HG03159 (cell line): ENCODE data around the gene CYB5RL.
"Not testable (repeated sequence)": the region's sequence is repeated elsewhere in the genome, so short reads cannot be mapped to it uniquely, and the experiment has no call there.

Experiments used
- ATAC-seq: cut with Tn5 transposase; IDR thresholded peaks from one replicate; pipeline ENCODE4 v1.9.1; 2021; ENCODE audit warnings: mild to moderate bottlenecking, moderate library complexity; ENCODE audit not compliant: unreplicated experiment

CYB5RL gene

DNA sequence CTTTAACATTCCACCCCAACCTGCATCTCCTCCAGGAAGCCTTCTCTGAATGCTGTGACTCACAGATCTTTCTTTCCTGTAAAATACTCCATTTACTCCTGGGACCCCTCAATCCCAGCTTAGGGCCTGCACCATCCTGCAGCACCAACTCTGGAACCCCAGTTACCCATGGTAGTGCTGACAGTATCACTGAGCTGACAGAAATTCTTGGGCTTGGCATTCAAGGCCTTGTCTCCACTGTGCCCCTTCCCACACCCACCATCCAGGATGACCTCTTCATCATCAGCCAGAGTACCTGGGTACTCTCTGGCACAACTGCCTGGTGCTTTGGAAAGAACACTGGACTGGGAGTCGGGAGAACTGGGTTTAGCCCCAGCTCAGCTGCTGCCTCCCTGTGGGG lies 8.3 kb downstream of the CYB5RL start:
- no peak for ATAC-seq

DNA sequence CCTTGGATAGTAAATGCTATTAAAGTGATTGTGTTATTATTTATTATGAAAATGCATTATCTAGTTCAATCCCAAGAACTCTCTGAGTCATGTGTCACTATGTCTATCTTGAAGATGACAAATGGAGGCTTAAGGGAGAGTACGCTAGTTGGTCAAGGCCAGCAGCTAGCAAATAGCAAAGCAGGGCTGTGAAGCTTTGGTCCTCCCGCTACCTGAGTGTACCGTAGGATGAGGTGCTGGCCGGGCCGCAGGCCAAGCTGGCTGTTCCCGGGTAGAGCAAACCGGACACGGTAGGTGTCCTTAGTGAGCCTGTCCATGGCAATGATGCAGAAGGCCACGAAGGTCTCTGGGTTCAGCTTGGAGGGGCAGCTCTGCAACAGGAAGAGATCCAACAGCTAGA lies 9.3 kb downstream of the CYB5RL start:
- no peak for ATAC-seq

DNA sequence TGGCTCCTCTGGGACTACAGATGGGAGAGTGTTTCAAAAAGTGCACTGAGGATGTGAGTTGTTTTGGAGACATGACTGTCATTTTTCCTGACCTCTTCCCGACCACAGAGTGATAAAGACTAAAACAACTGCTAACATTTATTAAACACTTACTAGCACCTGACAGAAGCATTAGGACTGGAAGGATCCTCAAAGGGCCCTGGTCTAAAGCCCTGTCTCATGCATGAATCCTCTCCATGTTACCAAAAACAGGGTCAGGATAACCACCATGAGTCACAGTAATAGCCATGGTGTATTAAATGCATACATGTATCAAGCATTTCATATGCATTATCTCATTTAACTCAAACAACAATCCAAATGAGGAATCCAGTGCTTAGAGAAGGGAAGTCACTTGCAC lies 11.5 kb downstream of the CYB5RL start:
- no peak for ATAC-seq

DNA sequence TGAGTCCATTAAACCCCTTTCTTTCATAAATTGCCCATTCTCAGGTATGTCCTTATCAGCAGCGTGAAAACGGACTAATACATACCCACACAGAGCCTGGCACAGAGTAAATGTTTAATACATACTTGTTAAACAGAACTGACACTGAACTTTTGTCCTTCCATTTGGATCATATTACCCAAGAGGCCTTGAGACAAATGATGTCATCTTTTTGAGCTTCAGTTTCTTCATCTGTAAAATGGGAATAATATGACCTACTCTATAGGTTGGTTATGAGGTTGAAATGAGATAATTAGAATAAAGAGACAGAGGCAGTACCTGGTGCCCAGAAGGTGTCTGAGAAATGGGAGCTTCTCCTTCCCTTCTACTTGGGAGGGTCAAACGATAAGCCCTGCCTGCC lies 13.8 kb downstream of the CYB5RL start:
- no peak for ATAC-seq

DNA sequence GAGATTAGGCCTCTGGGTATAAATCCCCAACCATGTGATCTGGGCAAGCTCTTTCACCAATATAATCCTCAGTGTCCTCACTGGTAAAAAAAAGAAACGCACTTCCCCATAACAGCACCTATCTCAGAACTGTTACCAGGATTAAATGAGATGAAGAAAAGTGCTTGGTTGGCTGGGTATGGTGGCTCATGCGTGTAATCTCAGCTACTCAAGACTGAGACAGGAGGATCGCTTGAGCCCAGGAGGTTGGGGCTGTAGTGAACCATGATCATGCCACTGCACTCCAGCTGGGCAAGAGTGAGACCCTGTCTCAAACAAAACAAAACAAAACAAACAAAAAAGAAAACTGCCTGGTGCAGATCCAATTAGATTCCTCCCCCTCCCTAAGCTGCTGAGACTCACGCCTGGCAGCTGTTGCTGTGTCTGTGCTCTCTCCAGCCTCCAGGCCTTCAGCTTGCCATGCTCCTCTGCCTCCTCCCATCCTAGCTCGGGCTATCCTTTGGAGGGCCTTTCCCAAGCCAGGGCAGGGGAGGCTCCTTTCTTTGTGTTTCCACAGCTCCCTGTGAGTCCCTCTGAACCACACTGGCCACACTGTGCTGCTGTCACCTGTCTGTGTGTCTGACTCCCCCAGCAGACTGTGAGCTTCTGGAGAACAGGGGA lies 19.0 kb downstream of the CYB5RL start:
- ATAC-seq: no peak

DNA sequence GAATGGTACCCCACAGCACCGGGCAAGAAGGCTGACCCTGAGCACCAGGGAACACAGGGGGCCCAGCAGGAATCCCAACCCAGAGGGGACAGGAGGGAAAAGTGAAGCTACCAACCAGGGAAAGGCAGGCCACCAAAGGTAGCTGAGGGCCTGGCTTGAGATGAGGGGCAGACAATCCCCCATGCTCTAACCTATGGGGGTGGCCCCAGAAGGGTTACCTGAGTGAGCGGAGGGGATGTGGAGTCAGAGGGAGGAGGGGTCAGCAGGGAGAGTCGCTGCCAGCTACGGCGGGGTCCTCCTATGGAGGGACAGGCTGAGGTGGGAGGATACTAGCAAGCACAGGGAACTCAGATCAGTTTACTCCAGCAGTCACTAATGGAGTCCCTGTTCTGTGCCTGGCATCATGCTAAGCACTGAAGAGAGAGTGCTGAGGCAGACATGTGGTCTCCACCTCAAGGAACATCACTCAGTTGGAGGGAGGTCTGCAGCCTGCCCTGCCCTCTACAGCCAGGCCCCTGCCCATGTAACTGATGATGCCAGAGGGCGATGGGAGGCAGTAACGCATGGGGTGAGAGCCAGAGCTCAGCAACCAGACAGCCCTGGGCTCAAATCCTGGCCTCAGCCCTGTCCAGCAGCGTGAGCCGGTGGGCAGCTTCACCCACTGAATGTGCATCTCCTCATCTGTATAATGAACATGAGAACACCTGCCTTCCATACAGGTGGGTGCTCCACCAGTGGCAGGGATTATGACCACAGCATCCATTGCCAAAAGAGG lies 21.3 kb downstream of the CYB5RL start:
- ATAC-seq: no peak

DNA sequence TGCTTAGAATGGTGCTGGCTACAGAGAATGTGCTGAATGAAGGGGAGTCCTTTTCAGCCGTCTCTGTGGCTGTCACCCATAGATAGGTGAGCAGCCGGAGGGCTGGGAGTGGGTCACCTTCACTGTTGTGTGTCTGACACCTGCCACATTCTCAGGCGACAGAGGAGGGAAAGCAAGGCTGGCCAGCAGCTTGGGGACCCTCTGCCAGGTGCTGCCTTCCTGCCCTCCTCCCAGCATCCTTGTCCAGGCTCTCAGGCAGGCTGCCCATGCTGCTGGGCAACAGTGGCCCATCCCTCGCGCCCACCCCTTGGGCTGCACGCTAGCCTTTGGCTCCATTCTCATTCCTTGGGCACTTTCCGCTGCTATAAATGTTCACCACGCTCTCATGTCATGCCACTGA lies 22.1 kb downstream of the CYB5RL start:
- ATAC-seq: no peak

DNA sequence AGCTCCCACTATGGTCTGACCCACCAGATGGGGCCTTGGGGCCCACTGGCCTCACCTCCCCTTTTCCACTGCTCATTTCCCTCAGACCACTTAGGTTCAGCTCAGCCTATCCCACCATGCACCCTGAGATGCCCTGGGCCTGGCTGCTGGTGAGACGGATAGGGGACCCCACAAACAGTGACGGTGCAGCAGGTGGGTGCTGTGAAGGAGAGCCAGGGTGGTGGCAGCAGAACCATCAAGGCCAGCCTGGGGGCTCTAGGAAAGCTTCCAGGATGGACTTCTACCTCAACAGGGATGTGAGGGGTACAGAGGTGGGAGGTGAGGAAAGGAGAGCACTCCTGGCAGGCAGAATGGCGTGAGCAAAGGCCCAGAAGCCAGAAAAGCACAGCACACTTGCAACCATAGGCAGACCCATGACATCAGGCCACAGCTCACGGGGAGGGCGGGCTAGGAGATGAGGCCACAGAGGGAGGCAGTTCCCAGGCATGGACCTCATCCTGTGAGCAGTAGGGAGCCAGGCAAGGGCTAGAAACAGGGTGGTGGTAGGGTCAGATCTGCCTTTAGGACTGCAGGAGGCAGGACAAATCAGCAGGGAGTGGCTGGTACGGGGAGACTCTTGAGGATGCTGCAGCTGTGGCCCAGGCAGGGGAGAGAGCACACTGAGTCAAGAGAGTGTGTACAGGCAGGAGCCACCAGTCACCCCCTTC lies 23.1 kb downstream of the CYB5RL start:
- no peak for ATAC-seq

DNA sequence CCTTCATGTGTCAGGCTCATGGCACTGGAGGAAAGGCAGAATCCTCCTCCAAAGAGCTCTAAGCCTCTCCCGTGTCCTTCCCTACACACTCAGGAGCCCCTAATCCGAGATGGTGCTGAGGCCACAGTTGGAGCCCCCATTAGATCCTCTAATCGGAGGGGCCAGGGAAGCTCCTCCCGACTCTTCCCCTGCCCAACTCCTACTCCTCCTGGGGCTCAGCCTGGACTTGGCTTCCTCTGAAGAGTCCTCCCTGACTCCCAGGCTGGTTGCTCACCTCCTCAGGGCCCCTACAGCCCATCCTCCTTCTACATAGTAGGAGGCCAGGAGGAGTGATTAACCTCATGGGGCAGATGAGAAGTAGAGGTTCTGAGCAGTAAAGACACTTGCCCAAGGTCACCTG lies 25.7 kb downstream of the CYB5RL start:
- no peak for ATAC-seq

DNA sequence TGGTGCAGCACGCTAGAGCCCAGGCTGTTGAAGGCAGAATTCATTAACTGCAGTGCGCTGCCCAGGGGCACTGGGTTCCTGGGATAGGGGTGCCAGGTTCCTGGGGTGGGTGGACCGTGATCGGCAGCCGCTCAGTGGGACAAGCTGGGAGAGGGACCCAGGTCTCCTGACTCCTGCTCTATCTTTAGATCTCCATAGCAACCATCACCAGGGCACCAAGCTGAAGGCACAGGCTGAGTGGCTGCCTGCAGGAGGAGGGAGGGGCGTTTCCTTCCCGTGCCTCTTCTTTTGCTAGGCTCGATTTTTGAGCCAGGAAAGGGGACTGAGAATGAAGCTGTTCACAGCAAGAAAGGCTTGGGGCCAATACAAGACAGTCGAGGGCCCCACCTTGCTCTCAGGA lies 26.1 kb downstream of the CYB5RL start:
- ATAC-seq: no peak

DNA sequence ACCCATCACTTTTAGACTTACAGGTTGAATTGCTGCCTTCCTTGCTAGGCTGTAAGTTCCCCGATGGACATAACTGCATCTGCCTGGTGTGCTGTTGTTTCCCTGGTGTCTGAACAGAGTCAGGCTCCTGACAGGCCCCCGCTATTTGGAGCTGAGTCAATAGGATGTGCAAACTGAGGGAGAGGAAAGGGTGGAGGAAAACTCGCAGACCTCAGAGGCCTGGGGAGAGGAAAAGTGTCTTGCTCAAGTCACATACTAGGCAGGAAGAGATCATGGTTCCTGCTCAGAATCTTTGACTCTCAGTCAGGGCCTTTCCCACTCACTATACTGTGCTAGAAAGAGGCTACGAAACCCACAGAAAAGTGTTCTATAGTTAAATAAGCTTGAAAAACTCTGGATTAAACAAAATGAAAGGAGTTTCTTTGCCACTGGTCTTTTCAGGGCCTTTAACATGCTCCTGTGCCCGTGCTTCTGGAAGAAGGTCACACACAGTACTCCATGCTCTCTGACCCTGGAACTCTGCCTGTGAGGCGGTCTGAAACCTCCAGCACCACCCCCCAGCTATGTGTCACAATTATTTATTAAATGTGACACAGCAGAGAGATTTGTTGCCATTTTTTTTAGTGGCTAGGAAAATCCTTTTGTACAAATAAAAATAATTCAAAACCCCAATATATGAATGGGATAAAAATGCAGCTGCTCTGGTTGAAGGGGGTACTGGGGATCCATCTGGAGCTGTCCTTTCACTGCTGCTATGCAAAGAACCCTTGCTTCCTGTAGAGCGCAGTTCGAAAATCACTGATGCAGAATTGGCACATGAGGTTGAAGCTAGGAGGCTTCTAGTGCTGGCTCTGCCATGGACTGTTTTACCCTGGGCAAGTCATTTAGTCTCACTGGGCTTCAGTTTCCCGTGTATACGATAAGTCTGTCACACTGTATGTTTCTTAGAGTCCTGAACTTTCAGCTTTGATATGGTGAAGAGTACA lies 26.9 kb downstream of the CYB5RL start:
- no peak for ATAC-seq

DNA sequence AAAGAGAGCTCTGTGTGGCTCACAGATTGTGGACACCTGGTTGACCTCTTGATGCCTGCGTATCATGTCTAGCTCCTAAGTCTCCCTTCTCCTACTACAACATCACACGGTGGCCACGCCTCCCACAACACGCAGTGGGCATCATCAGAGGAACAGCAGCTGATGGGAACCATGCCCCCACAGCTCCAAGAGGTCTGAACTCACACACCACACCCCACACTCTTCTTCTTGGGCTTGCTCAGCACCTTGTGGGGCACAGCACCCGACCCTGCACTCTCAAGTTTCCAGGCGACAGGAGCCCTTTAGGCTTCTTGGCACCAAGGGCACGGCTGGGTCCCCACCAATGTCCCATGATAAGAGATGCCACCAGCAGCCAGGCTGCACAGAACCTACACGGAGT lies 28.2 kb downstream of the CYB5RL start:
- ATAC-seq: no peak

DNA sequence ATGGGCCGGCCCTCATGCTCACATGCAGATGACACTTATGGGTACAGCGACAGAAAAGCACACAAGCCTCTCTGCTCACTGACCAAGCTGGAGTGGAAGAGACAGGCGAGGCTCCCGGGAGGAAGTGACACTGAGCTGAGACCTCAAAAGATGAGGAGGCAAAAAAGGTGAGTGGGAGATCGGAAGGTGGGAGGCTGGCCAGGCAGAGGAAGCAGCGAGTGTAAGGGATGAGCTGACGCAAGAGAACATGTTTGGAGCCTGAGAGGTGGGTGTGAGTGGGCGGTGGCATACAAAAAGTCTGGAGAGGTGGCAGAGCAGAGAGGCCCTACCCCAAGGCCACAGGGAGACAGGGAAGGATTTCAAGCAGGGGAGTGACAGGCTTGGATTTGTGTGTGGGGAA lies 28.8 kb downstream of the CYB5RL start:
- no peak for ATAC-seq

DNA sequence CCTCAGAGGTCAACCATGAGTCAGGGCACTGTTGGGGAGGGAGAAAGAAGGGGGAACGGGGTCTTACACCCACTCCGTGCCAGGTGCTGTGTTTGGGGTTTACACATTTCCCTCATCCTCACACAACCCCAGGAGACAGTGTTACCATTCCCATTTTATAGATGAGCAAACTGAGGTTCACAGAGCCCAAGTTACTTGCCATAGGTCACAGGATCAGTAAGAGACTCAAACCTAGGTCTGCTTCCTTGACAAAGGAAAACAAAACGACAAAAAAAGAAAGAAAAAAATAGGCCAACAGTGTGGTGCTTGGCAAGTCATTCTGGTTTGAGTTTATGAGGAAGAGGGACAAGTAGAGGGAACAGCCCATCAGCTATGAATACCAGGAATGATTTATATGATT lies 30.8 kb downstream of the CYB5RL start:
- ATAC-seq: no peak

DNA sequence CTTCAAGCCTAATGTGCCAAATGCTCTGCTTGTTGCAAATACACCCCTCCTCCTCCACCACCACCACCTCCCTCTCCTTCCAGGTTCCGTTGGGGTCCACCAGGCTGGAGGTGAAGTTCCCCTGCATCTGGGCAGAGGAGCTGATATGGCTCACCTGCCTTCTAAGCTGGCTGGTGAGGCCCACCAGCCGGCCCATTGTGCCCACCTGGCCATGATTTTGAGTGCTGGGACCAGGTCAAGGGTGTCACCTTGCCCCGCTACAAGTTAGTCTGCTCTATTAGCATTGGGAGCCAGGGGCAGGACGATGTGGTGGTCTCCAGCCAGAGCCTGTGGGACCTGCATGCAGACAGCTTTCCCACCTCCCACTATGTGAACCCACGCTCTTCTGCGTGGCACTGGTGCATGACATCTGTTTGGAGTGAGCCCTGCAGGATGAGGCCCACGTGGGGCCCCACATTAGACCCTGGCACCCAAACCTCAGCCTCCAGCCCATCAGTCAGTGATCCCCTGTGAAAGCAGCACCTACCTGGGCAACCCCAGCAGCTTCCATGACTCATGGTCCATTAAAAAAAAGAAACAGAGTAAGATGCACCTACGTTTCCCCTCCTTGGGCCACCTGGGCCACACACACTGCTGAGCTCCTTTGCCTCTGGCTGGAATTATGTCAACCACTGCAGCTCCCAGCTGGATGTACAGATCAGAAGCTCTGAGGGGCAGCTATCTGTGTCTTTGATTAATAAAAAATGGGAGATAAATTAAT lies 31.4 kb downstream of the CYB5RL start:
- no peak for ATAC-seq

DNA sequence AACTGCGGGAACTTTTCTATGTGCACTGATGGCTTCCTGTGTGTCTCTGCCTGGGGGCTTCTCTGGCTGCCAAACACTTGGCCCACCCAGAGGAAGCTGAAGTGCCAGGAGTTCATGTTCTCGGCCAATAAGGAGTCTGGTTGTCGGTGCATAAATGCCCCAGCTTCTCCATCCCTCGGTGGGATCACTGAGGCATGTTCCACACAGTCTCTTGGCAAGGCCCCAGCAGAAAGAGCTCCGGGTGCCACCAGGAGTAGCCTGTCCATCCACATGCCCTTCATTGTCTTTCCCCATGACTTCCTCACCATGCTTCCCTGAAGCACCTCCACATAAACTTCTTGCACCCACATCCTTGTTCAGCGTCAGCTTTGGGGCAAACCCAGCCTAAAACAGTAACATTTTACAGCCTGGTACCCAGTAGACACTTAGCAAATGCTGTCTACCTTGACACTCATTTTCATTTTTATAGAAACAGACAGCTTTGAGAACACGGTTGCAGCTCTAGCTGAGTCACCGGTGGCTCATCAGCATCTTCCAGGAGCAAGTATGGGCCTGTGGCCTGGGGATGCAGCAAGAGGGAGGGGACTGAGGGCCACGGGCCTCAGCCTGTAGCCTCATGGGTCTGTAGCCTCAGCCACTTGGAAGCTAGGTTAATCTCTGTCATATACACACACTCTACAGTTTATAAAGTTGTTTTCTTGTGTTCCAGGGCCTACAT lies 32.2 kb downstream of the CYB5RL start:
- no peak for ATAC-seq

DNA sequence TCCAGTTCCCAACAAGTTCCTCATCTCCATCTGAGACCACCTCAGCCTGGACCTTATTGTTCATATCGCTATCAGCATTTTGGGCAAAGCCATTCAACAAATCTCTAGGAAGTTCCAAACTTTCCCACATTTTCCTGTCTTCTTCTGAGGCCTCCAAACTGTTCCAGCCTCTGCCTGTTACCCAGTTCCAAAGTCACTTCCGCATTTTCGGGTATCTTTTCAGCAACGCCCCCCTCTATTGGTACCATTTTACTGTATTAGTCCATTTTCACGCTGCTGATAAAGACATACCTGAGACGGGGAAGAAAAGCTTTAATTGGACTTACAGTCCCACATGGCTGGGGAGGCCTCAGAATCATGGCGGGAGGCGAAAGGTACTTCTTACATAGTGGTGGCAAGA lies 33.5 kb downstream of the CYB5RL start:
- ATAC-seq: not testable (repeated sequence)

DNA sequence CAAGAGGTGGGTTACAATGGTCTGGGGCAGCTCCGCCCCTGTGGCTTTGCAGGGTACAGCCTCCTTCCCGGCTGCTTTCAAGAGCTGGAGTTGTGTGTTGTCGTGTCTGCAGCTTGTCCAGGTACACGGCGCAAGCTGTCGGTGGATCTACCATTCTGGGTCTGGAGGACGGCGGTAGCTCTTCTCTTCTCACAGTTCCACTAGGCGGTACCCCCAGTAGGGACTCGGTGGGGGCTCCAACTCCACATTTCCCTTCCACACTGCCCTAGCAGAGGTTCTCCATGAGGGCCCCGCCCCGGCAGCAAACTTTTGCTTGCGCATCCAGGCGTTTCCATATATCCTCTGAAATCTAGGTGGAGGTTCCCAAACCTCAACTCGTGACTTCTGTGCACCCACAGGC lies 34.7 kb downstream of the CYB5RL start:
- no peak for ATAC-seq

DNA sequence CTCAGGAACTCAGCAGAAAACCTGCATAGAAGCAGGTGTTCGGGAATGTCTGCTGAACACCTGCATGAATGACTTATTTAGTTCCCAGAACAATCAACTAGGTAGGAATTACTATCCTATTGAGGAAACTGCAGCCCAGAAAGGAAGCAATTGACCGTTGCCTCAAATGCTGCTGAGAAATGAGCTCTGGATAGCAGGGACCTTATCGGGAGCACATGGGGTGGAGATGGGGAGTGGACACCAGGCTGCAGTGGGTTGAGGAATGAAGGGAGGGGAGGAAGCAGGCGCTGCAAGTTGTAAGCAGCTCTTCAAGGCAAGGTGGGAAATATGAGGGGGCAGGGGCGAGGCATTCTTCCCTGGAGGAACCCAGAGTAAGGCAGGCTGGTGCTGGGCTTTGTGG lies 36.3 kb downstream of the CYB5RL start:
- ATAC-seq: no peak

DNA sequence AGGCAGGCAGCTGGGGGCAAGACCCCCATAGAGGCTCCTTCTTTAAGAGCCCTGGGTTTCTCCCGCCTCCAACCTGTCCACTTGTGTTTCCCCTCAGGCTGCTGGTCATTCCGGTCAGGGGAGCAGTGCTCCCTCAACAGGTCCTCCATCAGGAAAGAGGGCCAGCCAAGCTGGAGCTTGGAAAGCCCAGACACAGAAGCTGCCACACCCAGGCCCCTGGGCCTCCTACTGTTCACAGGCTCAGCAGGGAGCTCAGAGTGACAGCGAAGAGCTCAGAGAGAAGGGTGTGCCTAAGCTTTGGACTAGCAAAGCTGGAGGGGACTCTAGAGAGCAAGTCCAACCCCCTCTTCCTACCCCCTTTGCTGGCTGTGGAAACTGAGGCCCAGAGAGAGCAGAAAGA lies 36.8 kb downstream of the CYB5RL start:
- ATAC-seq: no peak
